Memory B cell (primary cell): ENCODE data around the gene GPR35.

Source experiments
- ATAC-seq: fragments of 150-1000 bp; cut with Tn5 transposase; 2 replicates; pipeline ENCODE4 v1.10.0; 2021; ENCODE audit warnings: low read depth, mild to moderate bottlenecking, moderate library complexity
- DNase-seq, 2 donors: peaks; one replicate each; pipeline ENCODE4 v3.0.0; 2022; ENCODE audit warnings: low spot score in 2 of 2
- H3K27ac Mint-ChIP-seq: one replicate; pipeline ENCODE4 v1.8.0; 2022; ENCODE audit warnings: mild to moderate bottlenecking, moderate library complexity, mixed read lengths
- H3K27me3 Mint-ChIP-seq: one replicate; pipeline ENCODE4 v1.8.0; 2022; ENCODE audit warnings: mixed read lengths
- H3K36me3 Mint-ChIP-seq: one replicate; pipeline ENCODE4 v1.8.0; 2022; ENCODE audit warnings: mild to moderate bottlenecking, mixed read lengths
- H3K4me1 Mint-ChIP-seq: one replicate; pipeline ENCODE4 v1.8.0; 2022; ENCODE audit warnings: mixed read lengths
- H3K4me3 Mint-ChIP-seq: one replicate; pipeline ENCODE4 v1.8.0; 2022; ENCODE audit warnings: mild to moderate bottlenecking, moderate library complexity, mixed read lengths
- H3K9me3 Mint-ChIP-seq: one replicate; pipeline ENCODE4 v1.8.0; 2022; ENCODE audit warnings: mixed read lengths

Gene GPR35

DNA sequence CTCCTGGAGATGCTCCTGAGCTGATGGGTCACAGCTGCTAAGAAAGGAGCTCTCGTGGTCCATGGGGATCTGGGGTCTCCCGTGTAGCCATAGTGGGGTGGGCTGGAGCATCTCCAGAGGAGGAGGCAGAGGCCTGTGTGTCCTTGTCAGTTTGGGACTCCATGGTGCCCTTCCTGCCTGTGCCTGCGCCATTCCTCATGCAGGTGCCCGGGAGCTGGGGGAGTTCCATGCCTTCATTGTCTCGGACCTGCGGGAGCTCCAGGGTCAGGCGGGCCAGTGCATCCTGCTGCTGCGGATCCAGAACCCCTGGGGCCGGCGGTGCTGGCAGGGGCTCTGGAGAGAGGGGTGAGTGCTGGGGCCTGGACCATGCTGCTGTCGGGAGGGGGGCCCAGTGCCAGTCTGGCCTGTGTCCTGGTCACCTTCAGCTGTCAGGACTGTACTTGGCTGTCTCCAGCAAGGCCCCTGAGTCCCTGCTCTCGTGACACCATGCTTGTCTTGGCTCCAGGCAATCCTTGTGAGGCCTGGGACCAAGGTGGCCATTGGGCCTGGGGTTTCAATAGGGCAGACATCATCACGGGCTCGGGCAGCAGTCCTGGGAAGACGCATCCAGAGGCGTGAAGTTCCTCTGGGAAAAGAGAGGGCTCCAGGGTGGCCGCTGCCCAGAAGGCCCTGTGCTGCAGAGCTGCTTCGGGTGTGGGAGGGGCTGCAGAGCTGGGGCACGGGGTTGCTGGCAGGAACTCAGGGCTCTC lies 31.4 kb upstream of the GPR35 start:
- no peaks in the 10 kb centered on the region for H3K27me3 Mint-ChIP-seq
- peaks cover under 1% of the 10 kb centered on the region for H3K4me1 Mint-ChIP-seq
- ATAC-seq (no peak), DNase-seq (no peak)
- H3K36me3 Mint-ChIP-seq = peaks cover under 1% of the 10 kb centered on the region
- H3K4me3 Mint-ChIP-seq = no peak overlapping the region
- no peaks in the 10 kb centered on the region for H3K9me3 Mint-ChIP-seq
- no peak overlapping the region for H3K27ac Mint-ChIP-seq

DNA sequence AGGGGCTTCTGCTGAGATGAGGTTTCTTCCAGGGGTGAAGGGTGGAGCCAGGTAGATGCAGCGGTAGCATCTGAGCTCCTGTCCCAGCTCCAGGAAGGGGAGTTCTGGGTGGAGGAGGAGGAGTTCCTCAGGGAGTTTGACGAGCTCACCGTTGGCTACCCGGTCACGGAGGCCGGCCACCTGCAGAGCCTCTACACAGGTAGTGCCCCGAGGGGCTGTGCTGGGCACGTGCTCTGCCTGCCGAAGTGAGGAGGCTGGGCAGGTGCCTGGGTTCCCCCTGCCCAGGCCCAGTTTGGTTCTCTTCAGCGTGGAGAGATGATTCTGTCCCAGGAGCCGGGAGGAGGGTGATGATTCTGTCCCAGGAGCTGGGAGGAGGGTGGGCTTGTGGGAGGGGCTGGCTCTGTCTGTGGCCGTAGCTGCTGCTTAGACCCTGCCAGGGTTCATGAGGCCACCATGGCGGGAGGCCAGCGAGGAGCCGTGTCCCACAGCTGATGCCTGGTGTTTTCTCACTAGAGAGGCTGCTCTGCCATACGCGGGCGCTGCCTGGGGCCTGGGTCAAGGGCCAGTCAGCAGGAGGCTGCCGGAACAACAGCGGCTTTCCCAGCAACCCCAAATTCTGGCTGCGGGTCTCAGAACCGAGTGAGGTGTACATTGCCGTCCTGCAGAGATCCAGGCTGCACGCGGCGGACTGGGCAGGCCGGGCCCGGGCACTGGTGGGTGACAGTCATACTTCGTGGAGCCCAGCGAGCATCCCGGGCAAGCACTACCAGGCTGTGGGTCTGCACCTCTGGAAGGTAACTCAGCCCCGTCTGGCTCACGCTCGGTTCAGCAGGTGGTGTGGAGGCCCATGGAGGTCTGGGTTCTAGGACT lies 30.5 kb upstream of the GPR35 start:
- Mint-ChIP-seq H3K4me3 (no peak overlapping the region), H3K27ac (no peak overlapping the region), H3K9me3 (no peaks in the 10 kb centered on the region), H3K27me3 (no peaks in the 10 kb centered on the region), H3K36me3 (peaks cover 2% of the 10 kb centered on the region), H3K4me1 (no peaks in the 10 kb centered on the region)
- ATAC-seq (no peak), DNase-seq (no peak)

DNA sequence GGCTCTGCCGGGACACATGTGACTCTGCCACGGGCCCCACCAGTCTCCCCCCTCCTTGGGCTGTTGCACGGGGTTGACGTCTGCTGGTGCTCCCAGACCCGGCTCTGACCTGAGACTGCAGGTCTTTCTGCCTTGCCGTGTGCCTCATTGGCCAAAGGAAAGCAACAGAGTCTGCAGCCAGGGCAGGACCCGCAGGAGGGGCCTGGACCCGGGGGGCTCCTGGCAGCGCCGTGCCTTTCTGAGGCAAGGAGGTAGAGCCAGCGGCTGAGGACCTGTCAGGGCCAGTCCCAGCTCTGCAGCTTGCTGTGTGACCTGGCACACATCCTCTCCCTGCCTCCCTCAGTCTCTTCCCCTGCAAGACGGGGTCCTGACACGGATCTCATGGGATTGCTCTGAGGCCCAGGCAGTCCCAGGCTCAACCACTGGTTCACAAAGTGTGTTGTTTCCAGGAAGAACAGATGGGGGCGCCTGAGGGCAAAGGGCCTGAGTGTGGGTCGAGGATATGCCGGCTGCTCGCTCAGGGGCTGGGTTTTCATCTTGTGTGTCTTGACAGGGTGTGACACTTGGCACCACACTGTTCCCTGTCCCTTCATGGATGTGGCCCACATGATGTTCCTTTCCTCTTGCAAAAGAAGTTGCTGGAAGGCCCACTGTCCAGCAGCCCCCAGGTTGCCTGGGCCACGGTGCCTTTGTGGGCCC lies 29.8 kb upstream of the GPR35 start:
- no peak overlapping the region for H3K4me3 Mint-ChIP-seq
- peaks cover 2% of the 10 kb centered on the region for H3K36me3 Mint-ChIP-seq
- no peak overlapping the region for H3K27ac Mint-ChIP-seq
- H3K9me3 Mint-ChIP-seq = no peaks in the 10 kb centered on the region
- H3K4me1 Mint-ChIP-seq = no peaks in the 10 kb centered on the region
- no peak for ATAC-seq
- H3K27me3 Mint-ChIP-seq = no peaks in the 10 kb centered on the region
- DNase-seq = no peak

DNA sequence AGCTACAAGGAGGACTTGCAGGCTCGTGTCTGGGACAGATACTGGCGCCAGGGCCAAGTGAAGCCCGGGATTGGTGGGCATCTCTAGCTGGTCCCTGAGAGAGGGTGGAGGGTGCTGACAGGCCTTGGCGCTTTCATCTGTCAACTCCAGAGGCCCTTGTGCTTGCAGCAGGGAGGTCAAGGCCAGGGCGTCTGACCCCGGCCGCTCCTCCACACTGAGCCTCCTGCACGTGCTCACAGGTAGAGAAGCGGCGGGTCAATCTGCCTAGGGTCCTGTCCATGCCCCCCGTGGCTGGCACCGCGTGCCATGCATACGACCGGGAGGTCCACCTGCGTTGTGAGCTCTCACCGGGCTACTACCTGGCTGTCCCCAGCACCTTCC lies 29.2 kb upstream of the GPR35 start:
- ATAC-seq (no peak), DNase-seq (no peak)
- Mint-ChIP-seq H3K4me3 (no peak overlapping the region), H3K27ac (no peak overlapping the region), H3K9me3 (no peaks in the 10 kb centered on the region), H3K36me3 (peaks cover 2% of the 10 kb centered on the region), H3K27me3 (no peaks in the 10 kb centered on the region), H3K4me1 (no peaks in the 10 kb centered on the region)

DNA sequence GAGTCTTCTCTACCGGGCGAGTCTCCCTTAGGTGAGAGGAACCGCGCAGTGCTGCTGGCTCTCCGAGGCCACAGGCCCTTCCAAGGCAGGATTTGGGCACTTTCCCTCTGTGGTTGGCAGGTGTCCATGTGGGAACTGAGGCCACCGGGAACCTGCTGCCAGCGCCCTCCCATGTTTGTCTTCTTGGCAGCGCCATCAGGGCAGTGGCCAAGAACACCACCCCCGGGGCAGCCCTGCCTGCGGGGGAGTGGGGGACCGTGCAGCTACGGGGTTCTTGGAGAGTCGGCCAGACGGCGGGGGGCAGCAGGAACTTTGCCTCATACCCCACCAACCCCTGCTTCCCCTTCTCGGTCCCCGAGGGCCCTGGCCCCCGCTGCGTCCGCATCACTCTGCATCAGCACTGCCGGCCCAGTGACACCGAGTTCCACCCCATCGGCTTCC lies 28.8 kb upstream of the GPR35 start:
- ATAC-seq (no peak), DNase-seq (no peak)
- no peak overlapping the region for H3K27ac Mint-ChIP-seq
- H3K4me1 Mint-ChIP-seq = no peaks in the 10 kb centered on the region
- no peak overlapping the region for H3K4me3 Mint-ChIP-seq
- H3K36me3 Mint-ChIP-seq = peaks cover 2% of the 10 kb centered on the region
- H3K9me3 Mint-ChIP-seq = no peaks in the 10 kb centered on the region
- no peaks in the 10 kb centered on the region for H3K27me3 Mint-ChIP-seq

DNA sequence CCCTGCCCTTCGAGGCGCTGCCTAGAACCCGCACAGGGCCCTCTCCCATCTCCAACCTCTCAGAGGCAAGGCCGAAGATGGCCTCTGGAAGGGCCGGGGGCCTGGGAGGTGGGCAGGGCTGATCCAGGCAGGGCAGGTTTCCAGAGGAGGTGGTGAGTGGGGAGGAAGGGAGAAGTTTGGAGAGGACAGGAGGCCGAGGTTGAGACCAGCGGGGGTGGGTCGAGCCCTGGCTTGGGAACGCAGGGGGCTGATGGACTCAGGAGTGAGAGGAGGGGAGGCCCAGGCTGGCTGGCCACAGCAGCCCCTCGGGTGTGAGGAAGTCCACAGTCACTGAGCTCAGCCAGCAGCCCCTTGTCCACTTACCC lies 28.2 kb upstream of the GPR35 start:
- H3K36me3 Mint-ChIP-seq = peaks cover 5% of the 10 kb centered on the region
- ATAC-seq (no peak), DNase-seq (no peak)
- no peaks in the 10 kb centered on the region for H3K4me1 Mint-ChIP-seq
- H3K27ac Mint-ChIP-seq = no peak overlapping the region
- no peaks in the 10 kb centered on the region for H3K27me3 Mint-ChIP-seq
- H3K4me3 Mint-ChIP-seq = no peak overlapping the region
- H3K9me3 Mint-ChIP-seq = no peaks in the 10 kb centered on the region

DNA sequence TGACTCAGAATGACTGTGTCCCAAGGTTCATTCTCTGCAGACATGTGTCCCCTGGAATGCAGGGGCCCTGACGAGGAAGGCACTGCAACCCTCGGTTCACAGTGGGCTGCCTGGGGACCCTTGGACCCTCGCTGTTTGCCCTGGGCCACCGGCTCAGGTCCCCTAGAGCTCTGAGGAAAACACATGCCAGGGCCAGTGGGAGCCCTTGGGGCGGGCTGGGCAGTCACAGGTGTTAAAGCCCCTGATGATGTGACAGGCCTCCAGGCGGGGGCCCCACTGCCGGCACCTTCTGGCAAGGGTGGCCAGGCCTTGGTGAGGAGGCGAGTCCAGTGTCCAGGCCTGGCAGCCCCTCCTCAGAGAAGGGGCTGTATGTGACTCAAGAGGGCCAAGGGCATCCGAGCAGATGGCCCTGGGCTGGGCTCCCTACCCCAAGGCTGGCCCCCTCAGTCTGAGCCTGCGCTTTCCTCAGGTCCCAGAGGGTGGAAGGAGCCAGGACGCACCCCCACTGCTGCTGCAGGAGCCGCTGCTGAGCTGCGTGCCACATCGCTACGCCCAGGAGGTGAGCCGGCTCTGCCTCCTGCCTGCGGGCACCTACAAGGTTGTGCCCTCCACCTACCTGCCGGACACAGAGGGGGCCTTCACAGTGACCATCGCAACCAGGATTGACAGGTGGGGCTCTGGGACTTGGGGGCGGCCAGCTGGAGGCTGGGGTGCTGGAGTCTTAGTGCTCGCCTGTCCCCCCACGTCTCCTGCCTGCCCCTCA lies 27.7 kb upstream of the GPR35 start:
- no peaks in the 10 kb centered on the region for H3K9me3 Mint-ChIP-seq
- H3K27me3 Mint-ChIP-seq = no peaks in the 10 kb centered on the region
- H3K4me1 Mint-ChIP-seq = no peaks in the 10 kb centered on the region
- no peak for ATAC-seq
- H3K36me3 Mint-ChIP-seq = peaks cover 5% of the 10 kb centered on the region
- DNase-seq = no peak
- H3K4me3 Mint-ChIP-seq = no peak overlapping the region
- no peak overlapping the region for H3K27ac Mint-ChIP-seq

DNA sequence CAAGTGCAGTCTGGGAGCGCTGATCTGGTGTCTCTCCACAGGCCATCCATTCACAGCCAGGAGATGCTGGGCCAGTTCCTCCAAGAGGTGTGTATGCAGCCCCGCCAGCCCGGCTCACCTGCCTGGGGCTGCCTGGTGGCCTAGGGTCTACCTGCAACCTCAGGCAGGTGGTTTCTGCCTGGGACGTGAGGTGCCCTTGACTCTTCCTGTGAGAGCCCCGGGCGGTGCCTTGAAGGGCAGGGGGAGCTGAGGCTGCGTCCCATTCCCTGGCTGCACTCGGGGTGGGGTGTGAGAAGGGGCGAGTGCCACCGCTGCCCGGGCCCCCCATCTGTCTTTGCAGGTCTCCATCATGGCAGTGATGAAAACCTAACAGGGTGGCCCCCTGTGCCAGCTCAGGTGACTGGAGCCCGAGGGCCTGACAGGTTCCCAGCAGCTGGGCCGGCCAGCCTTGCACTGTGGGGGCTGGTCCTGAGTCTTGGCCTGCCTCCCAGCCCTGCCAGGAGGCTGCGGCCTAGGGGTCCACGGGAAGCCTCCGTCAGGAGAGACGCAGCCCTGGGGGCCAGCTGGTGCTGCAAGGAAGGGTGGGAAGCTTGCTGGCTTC lies 26.9 kb upstream of the GPR35 start:
- ATAC-seq (no peak), DNase-seq (no peak)
- Mint-ChIP-seq H3K4me3 (no peak overlapping the region), H3K27me3 (no peaks in the 10 kb centered on the region), H3K27ac (no peak overlapping the region), H3K9me3 (no peaks in the 10 kb centered on the region), H3K36me3 (peaks cover 7% of the 10 kb centered on the region), H3K4me1 (no peaks in the 10 kb centered on the region)

DNA sequence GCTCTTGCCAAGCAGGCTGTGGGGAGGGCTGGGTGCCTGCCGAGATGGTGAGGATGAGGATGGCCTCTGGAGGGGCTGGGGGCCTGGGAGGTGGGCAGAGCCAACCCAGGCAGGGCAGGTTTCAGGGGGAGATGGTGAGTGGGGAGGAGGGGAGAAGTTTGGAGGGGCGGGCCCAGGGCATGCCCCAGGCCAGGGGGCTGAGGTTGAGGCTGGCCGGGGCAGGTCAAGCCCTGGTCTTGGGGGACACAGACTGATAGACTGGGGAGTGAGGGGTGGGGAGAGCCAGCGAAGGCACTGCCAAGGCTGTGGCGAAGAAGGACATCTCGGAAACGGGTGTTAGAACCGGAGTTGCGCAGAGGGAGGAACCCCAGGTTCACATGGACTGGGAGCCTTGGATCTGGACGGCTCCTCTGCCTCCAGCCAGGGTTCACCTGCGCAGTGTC lies 26.1 kb upstream of the GPR35 start:
- Mint-ChIP-seq H3K36me3 (peaks cover 8% of the 10 kb centered on the region), H3K9me3 (no peaks in the 10 kb centered on the region), H3K27ac (no peak overlapping the region), H3K27me3 (no peaks in the 10 kb centered on the region), H3K4me1 (no peaks in the 10 kb centered on the region), H3K4me3 (no peak overlapping the region)
- DNase-seq (no peak), ATAC-seq (no peak)

DNA sequence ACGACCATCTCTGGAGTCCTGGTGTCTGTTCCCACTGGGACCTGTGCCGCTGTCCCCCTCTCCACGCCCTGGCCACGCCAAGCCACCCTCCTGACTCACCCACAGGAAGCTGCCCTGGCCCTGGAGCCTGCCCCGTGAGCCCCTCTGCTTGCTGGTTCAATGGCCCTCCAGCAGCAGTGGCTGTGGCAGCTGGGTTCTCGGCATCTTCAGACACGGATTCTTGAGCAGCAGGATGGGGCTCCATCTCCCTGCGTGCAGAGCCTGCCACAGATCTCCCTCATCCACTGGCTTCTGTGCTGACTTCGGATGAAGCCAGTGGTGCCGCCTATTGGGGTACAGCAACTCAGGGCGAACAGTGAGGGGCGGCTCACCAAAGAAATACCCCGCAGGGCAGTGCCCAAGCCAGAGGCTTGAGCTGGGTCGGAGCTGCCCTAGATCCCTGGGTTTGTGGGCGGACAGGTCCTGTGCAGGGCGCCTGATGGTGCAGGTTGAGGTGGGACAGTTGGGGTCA lies 24.8 kb upstream of the GPR35 start:
- no peaks in the 10 kb centered on the region for H3K4me1 Mint-ChIP-seq
- no peak overlapping the region for H3K4me3 Mint-ChIP-seq
- no peaks in the 10 kb centered on the region for H3K9me3 Mint-ChIP-seq
- ATAC-seq = no peak
- peaks cover 8% of the 10 kb centered on the region for H3K36me3 Mint-ChIP-seq
- DNase-seq = no peak
- no peaks in the 10 kb centered on the region for H3K27me3 Mint-ChIP-seq
- no peak overlapping the region for H3K27ac Mint-ChIP-seq

DNA sequence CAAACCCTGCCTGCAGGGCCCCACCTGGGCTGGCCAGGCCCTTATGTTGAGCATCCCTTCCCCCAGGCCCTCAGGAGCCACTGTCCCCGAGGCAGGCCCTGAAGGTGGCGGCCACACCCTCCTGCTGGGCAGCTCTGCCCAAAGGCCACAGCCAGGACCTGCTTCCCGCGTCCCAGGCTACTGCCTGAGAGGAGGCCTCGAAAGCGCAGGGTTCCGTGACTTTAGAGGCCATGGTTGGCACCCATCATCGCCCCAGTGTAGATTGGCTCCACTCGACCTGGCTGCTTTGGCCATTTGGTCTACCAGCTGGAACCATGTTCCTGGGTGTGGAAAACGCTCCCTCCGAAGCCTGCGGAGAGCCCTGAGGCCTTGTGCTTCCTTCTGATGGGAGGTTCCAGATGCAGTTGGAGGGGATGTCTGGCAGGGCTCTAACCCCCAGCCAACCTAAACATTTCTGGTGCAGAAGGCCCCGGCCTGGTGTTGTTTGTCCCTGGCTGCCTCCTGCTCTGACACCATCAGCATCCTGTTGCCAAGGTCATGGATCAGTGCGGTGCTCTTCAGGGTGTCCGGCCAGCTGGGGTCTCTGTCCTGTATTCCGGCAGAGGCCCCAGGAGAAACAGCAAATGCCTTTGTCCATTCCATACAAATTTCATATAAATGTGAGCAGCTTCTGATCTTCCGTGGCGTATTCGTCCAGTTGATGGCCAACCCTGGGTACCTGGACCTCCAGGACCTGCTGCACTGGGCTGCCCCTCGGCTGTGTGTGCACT lies 24.0 kb upstream of the GPR35 start:
- H3K27ac Mint-ChIP-seq = no peak overlapping the region

DNA sequence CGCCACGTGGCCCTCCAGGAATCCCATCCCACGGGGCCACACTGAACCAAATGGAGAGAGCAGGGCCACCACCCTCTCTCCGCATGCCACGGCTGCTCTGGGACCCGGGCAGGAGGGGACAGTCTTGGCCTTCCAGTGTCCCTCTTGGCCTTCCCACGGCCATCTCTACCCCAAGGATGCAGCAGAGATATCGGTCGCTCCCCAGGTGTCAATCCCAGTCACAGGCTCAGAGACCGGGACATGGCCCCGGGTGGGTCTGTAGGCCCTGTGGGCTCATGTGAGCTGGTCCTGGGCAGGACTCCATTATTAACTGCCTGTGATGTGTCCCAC lies 23.5 kb upstream of the GPR35 start:
- H3K4me3 Mint-ChIP-seq = no peak overlapping the region
- DNase-seq (no peak), ATAC-seq (no peak)
- no peaks in the 10 kb centered on the region for H3K4me1 Mint-ChIP-seq
- no peak overlapping the region for H3K27ac Mint-ChIP-seq
- H3K36me3 Mint-ChIP-seq = peaks cover 8% of the 10 kb centered on the region
- H3K27me3 Mint-ChIP-seq = no peaks in the 10 kb centered on the region
- no peaks in the 10 kb centered on the region for H3K9me3 Mint-ChIP-seq

More for the DNA sequence above, 24.0 kb upstream of the GPR35 start:
- no peak for ATAC-seq
- H3K4me3 Mint-ChIP-seq = no peak overlapping the region
- no peaks in the 10 kb centered on the region for H3K4me1 Mint-ChIP-seq
- H3K36me3 Mint-ChIP-seq = peaks cover 8% of the 10 kb centered on the region
- H3K9me3 Mint-ChIP-seq = no peaks in the 10 kb centered on the region
- no peaks in the 10 kb centered on the region for H3K27me3 Mint-ChIP-seq
- no peak for DNase-seq
